ENCODE results near the gene UGT2A3.

Gene UGT2A3

DNA sequence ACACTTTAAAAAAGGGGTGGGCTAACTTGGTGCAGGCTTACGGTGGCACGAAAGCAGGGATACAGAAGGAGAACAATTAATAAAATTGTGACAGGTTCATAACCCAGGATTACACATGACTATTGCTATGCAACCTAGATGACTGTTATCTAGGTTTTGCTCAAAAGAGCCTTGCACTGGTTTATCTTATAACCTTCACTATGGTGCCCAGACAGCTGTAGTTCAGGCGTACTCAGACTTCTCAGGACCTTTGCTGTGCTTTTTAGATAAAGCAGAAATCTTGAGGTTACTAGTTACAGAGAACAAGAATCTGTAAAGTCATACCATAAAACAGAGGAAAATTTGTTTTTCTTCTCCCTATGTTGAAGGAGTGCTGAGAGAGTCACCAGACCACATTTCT is 44.4 kb downstream of the UGT2A3 start:
- no peak for TF ChIP-seq FOXP2 (optimal IDR thresholded peaks at IDR 0.05; ENCODE audit: control extremely low read depth, extremely low read length, insufficient read depth)
- Histone ChIP-seq H3K9me3 (ENCODE audit: low read depth, low read length) (no peaks in the 10 kb centered on the region), H3K27ac (no peak overlapping the region), H3K36me3 (ENCODE audit: insufficient read depth, low read length) (no peaks in the 10 kb centered on the region), H3K4me3 (no peak overlapping the region), H3K9ac (ENCODE audit: insufficient read length) (no peak overlapping the region)
- DNase-seq (ENCODE audit: low read depth, low spot score), result no peak

DNA sequence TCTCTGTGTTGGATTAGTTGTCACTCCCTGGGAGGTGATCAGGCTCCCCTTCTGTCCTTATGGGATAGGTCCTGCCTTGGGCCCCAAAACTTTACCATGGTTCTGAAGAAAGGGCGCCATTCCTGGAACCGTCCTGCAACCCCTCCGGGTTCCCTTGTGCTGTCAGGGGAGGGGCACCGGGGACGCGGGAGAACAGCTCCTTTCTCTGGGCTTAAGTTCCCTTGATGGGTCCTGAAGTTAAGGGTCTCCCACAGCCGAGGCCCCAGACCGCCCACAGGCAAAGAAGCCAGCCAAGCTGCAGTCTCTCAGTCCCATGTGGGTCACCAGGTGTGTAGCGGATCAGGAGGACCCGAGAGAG is 44.8 kb downstream of the UGT2A3 start:
- Histone ChIP-seq H3K9ac (ENCODE audit: insufficient read length) (no peak overlapping the region), H3K9me3 (ENCODE audit: low read depth, low read length) (no peaks in the 10 kb centered on the region), H3K4me3 (no peak overlapping the region), H3K27ac (no peak overlapping the region), H3K36me3 (ENCODE audit: insufficient read depth, low read length) (no peaks in the 10 kb centered on the region)
- DNase-seq (ENCODE audit: low read depth, low spot score), result no peak
- TF ChIP-seq FOXP2 (optimal IDR thresholded peaks at IDR 0.05; ENCODE audit: control extremely low read depth, extremely low read length, insufficient read depth) (no peak), POLR2AphosphoS5 (IDR thresholded peaks at IDR 0.05; ENCODE audit: borderline replicate concordance, low read depth, low read length) (no peak)

DNA sequence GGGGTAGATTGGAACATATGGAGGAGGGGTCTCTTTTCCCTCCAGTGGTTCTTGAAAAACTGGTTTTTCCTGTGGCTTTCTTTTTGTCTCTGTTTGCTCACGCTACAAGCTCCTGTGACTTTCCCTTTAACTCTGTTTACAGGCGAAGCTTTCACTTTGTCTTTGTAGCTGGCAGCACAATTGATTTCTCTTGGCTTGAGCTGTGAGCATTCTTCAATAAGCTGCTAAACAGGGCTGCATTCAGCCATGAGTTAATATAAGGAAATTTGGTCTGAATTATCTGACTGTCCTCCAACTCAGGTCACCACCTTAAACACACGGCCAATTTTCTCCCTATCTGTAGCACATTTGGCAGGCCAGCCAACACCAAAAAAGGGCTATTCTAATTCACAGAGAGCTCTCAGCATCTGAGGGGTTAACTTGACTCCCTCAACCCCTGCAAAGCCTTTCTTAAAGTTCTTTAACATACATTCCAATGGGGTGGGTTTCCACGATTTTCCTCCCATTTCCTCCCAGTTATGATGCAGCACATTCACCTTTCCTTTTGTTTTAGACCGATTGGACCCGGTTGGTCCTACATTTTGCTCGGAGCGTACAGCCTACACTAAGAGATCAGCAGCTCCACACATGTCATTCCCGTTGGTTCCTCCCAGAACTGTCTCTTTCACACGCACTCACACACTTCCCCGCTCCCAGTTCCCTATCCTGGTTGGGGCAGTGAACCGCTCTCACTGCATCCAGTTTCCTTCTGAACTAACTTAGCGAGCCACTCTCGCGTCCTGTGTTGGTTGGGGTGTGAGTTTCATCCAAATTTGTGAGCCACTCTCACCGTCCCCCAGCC is 45.4 kb downstream of the UGT2A3 start:
- H3K27ac ChIP-seq, result no peak overlapping the region
- no peaks in the 10 kb centered on the region for H3K36me3 ChIP-seq (ENCODE audit: insufficient read depth, low read length)
- DNase-seq (ENCODE audit: low read depth, low spot score), result no peak
- H3K4me3 ChIP-seq, result no peak overlapping the region
- no peak for TF ChIP-seq POLR2AphosphoS5 (IDR thresholded peaks at IDR 0.05; ENCODE audit: borderline replicate concordance, low read depth, low read length)
- TF ChIP-seq FOXP2 (optimal IDR thresholded peaks at IDR 0.05; ENCODE audit: control extremely low read depth, extremely low read length, insufficient read depth), result no peak
- TF ChIP-seq EZH2 (IDR thresholded peaks at IDR 0.05), result no peak
- H3K9ac ChIP-seq (ENCODE audit: insufficient read length), result no peak overlapping the region
- H3K9me3 ChIP-seq (ENCODE audit: low read depth, low read length), result no peaks in the 10 kb centered on the region

- Histone ChIP-seq H3K36me3 (ENCODE audit: insufficient read depth, low read length) (no peaks in the 10 kb centered on the region), H3K9ac (ENCODE audit: insufficient read length) (no peak overlapping the region), H3K9me3 (ENCODE audit: low read depth, low read length) (no peaks in the 10 kb centered on the region), H3K27ac (no peak overlapping the region), H3K4me3 (no peak overlapping the region)
- no peak for DNase-seq (ENCODE audit: low read depth, low spot score)
- TF ChIP-seq FOXP2 (optimal IDR thresholded peaks at IDR 0.05; ENCODE audit: control extremely low read depth, extremely low read length, insufficient read depth), result no peak
- TF ChIP-seq POLR2AphosphoS5 (IDR thresholded peaks at IDR 0.05; ENCODE audit: borderline replicate concordance, low read depth, low read length), result no peak
- TF ChIP-seq EZH2 (IDR thresholded peaks at IDR 0.05), result no peak
These were observed 46.0 kb downstream of the UGT2A3 start for GRCh38 chr4:68905598-68905938.

DNA sequence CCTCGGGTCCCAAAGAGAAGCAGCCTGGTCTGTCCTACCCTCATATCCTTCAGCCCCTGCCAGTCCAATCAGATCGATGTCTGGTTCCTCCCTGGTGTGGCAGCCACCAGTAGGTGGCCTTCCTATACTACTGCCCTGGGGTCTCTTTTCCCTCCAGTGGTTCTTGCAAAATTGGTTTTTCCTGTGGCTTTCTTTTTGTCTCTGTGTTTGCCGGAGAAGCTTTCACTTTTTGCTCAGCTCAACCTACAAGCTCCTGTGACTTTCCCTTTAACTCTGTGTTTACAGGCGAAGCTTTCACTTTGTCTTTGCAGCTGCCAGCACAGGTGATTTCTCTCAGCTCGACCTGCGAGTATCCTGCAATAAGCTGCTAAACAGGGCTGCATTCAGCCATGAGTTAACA is 46.8 kb downstream of the UGT2A3 start:
- no peaks in the 10 kb centered on the region for H3K9me3 ChIP-seq (ENCODE audit: low read depth, low read length)
- TF ChIP-seq EZH2 (IDR thresholded peaks at IDR 0.05) (no peak), FOXP2 (optimal IDR thresholded peaks at IDR 0.05; ENCODE audit: control extremely low read depth, extremely low read length, insufficient read depth) (no peak), POLR2AphosphoS5 (IDR thresholded peaks at IDR 0.05; ENCODE audit: borderline replicate concordance, low read depth, low read length) (no peak)
- H3K36me3 ChIP-seq (ENCODE audit: insufficient read depth, low read length), result no peaks in the 10 kb centered on the region
- no peak overlapping the region for H3K27ac ChIP-seq
- DNase-seq (ENCODE audit: low read depth, low spot score), result no peak
- H3K4me3 ChIP-seq, result no peak overlapping the region
- no peak overlapping the region for H3K9ac ChIP-seq (ENCODE audit: insufficient read length)

- H3K27ac ChIP-seq, result no peak overlapping the region
These were observed 54.9 kb downstream of the UGT2A3 start for GRCh38 chr4:68896749-68897148.

GRCh38 chr4:68895561-68896198 is 55.9 kb downstream of the UGT2A3 start:
- Histone ChIP-seq H3K36me3 (ENCODE audit: insufficient read depth, low read length) (no peaks in the 10 kb centered on the region), H3K9me3 (ENCODE audit: low read depth, low read length) (no peaks in the 10 kb centered on the region), H3K4me3 (no peak overlapping the region), H3K27ac (no peak overlapping the region), H3K9ac (ENCODE audit: insufficient read length) (no peak overlapping the region)
- TF ChIP-seq EZH2 (IDR thresholded peaks at IDR 0.05) (no peak), POLR2AphosphoS5 (IDR thresholded peaks at IDR 0.05; ENCODE audit: borderline replicate concordance, low read depth, low read length) (no peak), FOXP2 (optimal IDR thresholded peaks at IDR 0.05; ENCODE audit: control extremely low read depth, extremely low read length, insufficient read depth) (no peak)
- no peak for DNase-seq (ENCODE audit: low read depth, low spot score)

More at GRCh38 chr4:68896749-68897148, 54.9 kb downstream of the UGT2A3 start:
- Histone ChIP-seq H3K9ac (ENCODE audit: insufficient read length) (no peak overlapping the region), H3K9me3 (ENCODE audit: low read depth, low read length) (no peaks in the 10 kb centered on the region), H3K36me3 (ENCODE audit: insufficient read depth, low read length) (no peaks in the 10 kb centered on the region), H3K4me3 (no peak overlapping the region)
- TF ChIP-seq POLR2AphosphoS5 (IDR thresholded peaks at IDR 0.05; ENCODE audit: borderline replicate concordance, low read depth, low read length) (no peak), EZH2 (IDR thresholded peaks at IDR 0.05) (no peak), FOXP2 (optimal IDR thresholded peaks at IDR 0.05; ENCODE audit: control extremely low read depth, extremely low read length, insufficient read depth) (no peak)
- no peak for DNase-seq (ENCODE audit: low read depth, low spot score)

DNA sequence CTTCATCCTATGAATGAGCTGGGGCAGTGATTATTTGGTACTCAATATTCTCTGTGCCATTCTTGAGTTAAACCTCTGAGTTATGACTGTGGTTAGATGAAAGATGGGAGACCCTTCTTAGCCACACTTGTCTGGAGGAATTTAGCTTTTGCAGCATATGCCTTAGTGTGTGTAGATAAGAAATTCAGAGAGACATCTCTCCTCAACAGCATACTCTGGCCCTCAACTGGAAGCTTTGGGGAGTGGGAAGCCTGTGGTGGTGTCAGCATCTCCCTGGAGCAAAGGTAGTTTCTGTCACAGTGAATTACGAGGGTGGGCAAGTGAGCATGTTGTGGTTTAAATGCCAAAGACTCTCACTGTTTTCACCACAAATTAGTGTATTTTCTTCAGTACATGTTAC is 58.7 kb downstream of the UGT2A3 start:
- Histone ChIP-seq H3K9ac (ENCODE audit: insufficient read length) (no peak overlapping the region), H3K4me3 (no peak overlapping the region), H3K9me3 (ENCODE audit: low read depth, low read length) (no peaks in the 10 kb centered on the region), H3K36me3 (ENCODE audit: insufficient read depth, low read length) (no peaks in the 10 kb centered on the region), H3K27ac (no peak overlapping the region)
- DNase-seq (ENCODE audit: low read depth, low spot score), result no peak
- no peak for TF ChIP-seq POLR2AphosphoS5 (IDR thresholded peaks at IDR 0.05; ENCODE audit: borderline replicate concordance, low read depth, low read length)
- TF ChIP-seq FOXP2 (optimal IDR thresholded peaks at IDR 0.05; ENCODE audit: control extremely low read depth, extremely low read length, insufficient read depth), result no peak
- no peak for TF ChIP-seq EZH2 (IDR thresholded peaks at IDR 0.05)
